Upper lobe of right lung (tissue), 1 donor: Measurements from ENCODE around the gene LTA. TPM values are rescaled to one million over a fixed set of nuclear protein-coding genes. Genes with fewer than 3 reads are reported as not detected.

Source experiments
- ATAC-seq: fragments of 200-7000 bp; cut with Tn5 transposase; one replicate; pipeline ENCODE4 v1.9.1; 2020; ENCODE audit warnings: mild to moderate bottlenecking, moderate library complexity
- DNase-seq: peaks from one replicate; pipeline ENCODE4 v3.0.0-alpha.2; 2020
- H3K27ac ChIP-seq: fragments of 200-600 bp; one replicate; pipeline ENCODE4 v1.8.0; 2022
- H3K27me3 ChIP-seq: fragments of 200-600 bp; one replicate; pipeline ENCODE4 v1.8.0; 2022; ENCODE audit warnings: mild to moderate bottlenecking
- H3K36me3 ChIP-seq: fragments of 200-600 bp; one replicate; pipeline ENCODE4 v1.8.0; 2022
- H3K4me1 ChIP-seq: fragments of 200-600 bp; one replicate; pipeline ENCODE4 v1.8.0; 2022
- H3K4me3 ChIP-seq: fragments of 200-600 bp; one replicate; pipeline ENCODE4 v1.8.0; 2022; ENCODE audit warnings: mild to moderate bottlenecking
- H3K9me3 ChIP-seq: fragments of 200-600 bp; one replicate; pipeline ENCODE4 v1.8.0; 2022
- intact Hi-C: fragments of 100-400 bp; cut with DNase I; formaldehyde crosslinking; loops from one replicate; pipeline ENCODE4 v1.11.0; 2022
- total RNA-seq: library from RNA; stranded (reverse); fragmentation: NEBNext Ultra II Directional; extraction: Animal tissue kit (Norgen Biotek cat#: 25700); gene quantifications from one replicate; pipeline ENCODE4 v1.2.1, GENCODE V29; 2021
- TF ChIP-seq, protein P1 (sequence below): fragments of 200-600 bp; IDR thresholded peaks from one replicate; pipeline ENCODE4 v1.8.0; 2022; ENCODE audit warnings: antibody characterized with exemption
- donor health status: DM: no; HTN: yes; CAD: no; lungs with severe emphysema.

The LTA gene
- total RNA-seq, 1 donor from 2014 or later, result 0.46 TPM

DNA sequence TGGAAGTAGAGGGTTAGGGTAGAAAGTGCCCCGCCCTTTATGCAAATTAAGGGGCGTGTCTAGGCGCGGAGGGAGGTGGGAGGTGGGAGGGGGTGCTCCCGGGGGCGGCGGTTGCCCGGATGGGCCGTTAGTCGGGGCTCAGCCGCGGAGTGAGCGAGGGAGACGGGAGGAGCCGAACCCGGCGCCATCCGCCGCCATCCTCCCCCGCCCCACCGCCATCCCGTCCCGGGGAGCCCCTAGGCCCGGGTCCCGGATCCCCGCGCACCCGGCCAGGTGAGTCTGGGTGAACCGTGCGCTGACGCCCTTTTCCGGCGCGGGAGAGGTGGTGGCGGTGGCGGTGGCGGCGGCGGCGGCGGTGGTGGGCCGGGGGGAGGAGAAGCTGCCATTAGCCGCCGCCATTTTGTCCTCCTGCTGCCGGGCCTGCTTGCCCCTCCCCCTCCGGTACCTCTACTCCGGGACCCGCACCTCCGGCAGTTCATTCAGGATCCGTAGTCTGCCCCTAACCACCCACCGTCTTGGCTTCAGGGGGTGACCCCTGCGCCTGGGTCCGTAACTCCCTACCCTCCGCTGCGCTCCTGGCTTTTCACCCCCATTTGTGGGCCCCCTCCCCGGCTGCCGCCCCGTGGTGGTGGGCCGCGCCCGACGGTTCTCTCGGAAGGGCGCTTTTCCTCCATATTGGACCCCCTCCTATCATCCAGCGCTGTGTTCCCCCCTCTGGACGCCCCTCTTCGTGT lies 48.7 kb downstream of the LTA start, which contains the start of gene PRRC2A:
Gene PRRC2A (plus strand): TSS at position 130 of the 734 bp plus-strand sequence. CDS start 2,075 bp downstream, outside the sequence.
- intact Hi-C loops, result no loop called here
- Histone ChIP-seq H3K27ac (peak within 1 kb of the TSS; percentile 97), H3K9me3 (no peaks in the 10 kb centered on the region), H3K27me3 (no peaks in the 10 kb centered on the region), H3K4me1 (peaks cover 21% of the 10 kb centered on the region), H3K36me3 (peaks cover 26% of the 10 kb centered on the region), H3K4me3 (peak within 1 kb of the TSS; percentile 76)
- ATAC-seq, result peak; percentile 93
- TF ChIP-seq, protein P1, sequence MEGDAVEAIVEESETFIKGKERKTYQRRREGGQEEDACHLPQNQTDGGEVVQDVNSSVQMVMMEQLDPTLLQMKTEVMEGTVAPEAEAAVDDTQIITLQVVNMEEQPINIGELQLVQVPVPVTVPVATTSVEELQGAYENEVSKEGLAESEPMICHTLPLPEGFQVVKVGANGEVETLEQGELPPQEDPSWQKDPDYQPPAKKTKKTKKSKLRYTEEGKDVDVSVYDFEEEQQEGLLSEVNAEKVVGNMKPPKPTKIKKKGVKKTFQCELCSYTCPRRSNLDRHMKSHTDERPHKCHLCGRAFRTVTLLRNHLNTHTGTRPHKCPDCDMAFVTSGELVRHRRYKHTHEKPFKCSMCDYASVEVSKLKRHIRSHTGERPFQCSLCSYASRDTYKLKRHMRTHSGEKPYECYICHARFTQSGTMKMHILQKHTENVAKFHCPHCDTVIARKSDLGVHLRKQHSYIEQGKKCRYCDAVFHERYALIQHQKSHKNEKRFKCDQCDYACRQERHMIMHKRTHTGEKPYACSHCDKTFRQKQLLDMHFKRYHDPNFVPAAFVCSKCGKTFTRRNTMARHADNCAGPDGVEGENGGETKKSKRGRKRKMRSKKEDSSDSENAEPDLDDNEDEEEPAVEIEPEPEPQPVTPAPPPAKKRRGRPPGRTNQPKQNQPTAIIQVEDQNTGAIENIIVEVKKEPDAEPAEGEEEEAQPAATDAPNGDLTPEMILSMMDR, result no peak
- DNase-seq, result peak; percentile 96

DNA sequence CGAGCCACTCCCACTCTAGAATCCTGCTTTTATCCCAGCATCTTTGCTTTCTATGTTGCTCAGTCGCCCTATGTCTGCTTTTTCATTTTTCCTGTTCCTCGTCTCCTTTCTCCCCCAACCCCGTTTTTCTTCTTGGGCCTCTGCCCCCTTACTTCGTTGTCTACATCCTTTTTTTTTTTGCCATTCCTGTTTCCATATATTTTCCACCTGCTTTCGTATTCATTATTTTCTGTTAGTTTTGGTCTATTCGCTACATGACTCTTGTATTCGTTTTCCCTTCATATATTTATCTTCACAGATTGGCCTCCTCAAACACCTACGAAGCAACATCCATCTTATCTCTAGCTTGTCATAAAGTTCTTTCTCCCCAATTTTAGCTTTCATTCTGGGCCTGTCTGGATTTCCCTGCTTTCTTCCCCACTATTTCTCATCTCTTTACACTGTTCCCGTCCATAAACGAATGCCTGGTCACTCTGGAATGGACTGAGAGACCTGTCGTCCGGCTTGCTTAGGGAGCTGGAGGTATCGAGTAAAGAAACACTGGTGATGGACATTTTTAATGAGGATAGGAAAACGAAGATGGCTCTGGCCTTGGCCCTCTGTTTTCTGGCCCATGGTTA lies 49.3 kb downstream of the LTA start:
- H3K36me3 ChIP-seq, result peaks cover 32% of the 10 kb centered on the region
- no peaks in the 10 kb centered on the region for H3K27me3 ChIP-seq
- H3K4me3 ChIP-seq, result peak overlapping the region; percentile 76
- no peak for ATAC-seq
- peak overlapping the region; percentile 97 for H3K27ac ChIP-seq
- intact Hi-C loops, result no loop called here
- no peaks in the 10 kb centered on the region for H3K9me3 ChIP-seq
- H3K4me1 ChIP-seq, result peaks cover 21% of the 10 kb centered on the region
- TF ChIP-seq, protein P1, result no peak
- DNase-seq, result no peak

DNA sequence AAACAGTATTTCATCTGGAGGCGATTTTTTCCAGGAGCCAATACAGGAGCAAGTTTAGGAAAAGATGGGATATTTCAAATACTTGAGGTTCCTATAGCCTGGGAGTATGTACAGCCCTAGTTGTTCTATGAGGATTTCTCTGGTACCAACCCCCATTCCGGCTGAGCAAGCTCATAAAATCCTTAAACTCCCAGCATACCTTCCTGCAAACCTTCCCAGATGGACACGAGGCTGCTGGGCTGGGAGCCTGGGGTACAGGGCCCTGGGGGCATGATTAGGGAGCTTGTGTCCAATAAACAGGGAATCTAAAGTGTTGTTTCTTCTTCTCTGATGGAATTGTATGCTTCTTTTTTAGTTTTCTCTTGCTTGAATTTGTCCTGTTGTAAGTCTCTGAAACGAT lies 49.9 kb downstream of the LTA start:
- ATAC-seq (no peak), DNase-seq (no peak)
- H3K4me1 ChIP-seq, result peaks cover 21% of the 10 kb centered on the region
- peak overlapping the region; percentile 76 for H3K4me3 ChIP-seq
- no peaks in the 10 kb centered on the region for H3K9me3 ChIP-seq
- peaks cover 38% of the 10 kb centered on the region for H3K36me3 ChIP-seq
- TF ChIP-seq, protein P1, result no peak
- H3K27me3 ChIP-seq, result no peaks in the 10 kb centered on the region
- intact Hi-C loops, result no loop called here
- H3K27ac ChIP-seq, result peak overlapping the region; percentile 97

DNA sequence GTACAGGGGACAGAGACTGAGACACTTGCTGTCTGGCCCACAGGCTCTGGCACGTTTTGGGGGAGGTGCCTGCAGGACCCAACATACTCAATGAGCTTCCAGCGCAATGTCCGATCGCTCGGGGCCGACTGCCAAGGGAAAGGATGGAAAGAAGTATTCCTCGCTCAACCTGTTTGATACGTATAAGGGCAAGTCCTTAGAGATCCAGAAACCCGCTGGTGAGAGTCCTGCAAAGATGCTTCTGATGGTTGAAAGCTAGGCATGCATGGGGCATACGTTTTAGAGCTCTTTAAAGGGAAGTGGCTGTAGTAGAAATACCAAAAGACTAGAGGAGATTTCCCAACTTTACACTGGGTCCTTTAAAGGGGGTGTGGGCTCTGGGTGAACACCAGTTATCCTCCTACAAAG lies 50.6 kb downstream of the LTA start:
- peaks cover 21% of the 10 kb centered on the region for H3K4me1 ChIP-seq
- no peaks in the 10 kb centered on the region for H3K27me3 ChIP-seq
- peaks cover 45% of the 10 kb centered on the region for H3K36me3 ChIP-seq
- H3K9me3 ChIP-seq, result no peaks in the 10 kb centered on the region
- peak; percentile 73 for DNase-seq
- TF ChIP-seq, protein P1, result no peak
- H3K27ac ChIP-seq, result no peak overlapping the region
- intact Hi-C loops, result no loop called here
- ATAC-seq, result no peak
- no peak overlapping the region for H3K4me3 ChIP-seq

Other genes starting within 250 kb of the LTA start
- gene HLA-B, start 215.1 kb upstream of the LTA start, total RNA-seq, result 2,632 TPM
- 36.6 TPM for gene MICA, start 168.7 kb upstream of the LTA start, total RNA-seq
- 8.2 TPM for gene MICB, start 74.1 kb upstream of the LTA start, total RNA-seq
- gene MCCD1, start 43.3 kb upstream of the LTA start, total RNA-seq, result not detected
- gene DDX39B, start 30.3 kb upstream of the LTA start, total RNA-seq, result 241 TPM
- gene ATP6V1G2, start 25.7 kb upstream of the LTA start, total RNA-seq, result 0.75 TPM
- gene NFKBIL1, start 24.7 kb upstream of the LTA start, total RNA-seq, result 22.6 TPM
- gene TNF, start 3.3 kb downstream of the LTA start, total RNA-seq, result 2.4 TPM
- 6.2 TPM for gene LTB, start 10.1 kb downstream of the LTA start, total RNA-seq
- 68.1 TPM for gene LST1, start 14.0 kb downstream of the LTA start, total RNA-seq
- 1.8 TPM for gene NCR3, start 20.7 kb downstream of the LTA start, total RNA-seq
- gene AIF1, start 42.9 kb downstream of the LTA start, total RNA-seq, result 55.3 TPM
- 138 TPM for gene PRRC2A, start 48.4 kb downstream of the LTA start, total RNA-seq
- gene BAG6, start 80.4 kb downstream of the LTA start, total RNA-seq, result 238 TPM
- gene APOM, start 83.6 kb downstream of the LTA start, total RNA-seq, result 2.6 TPM
- gene C6orf47, start 88.5 kb downstream of the LTA start, total RNA-seq, result 25.6 TPM
- 13.9 TPM for gene GPANK1, start 92.7 kb downstream of the LTA start, total RNA-seq
- 114 TPM for gene CSNK2B, start 93.8 kb downstream of the LTA start, total RNA-seq
- gene LY6G5B, start 97.7 kb downstream of the LTA start, total RNA-seq, result 12.6 TPM
- gene LY6G5C, start 108.8 kb downstream of the LTA start, total RNA-seq, result 3.4 TPM
- gene ABHD16A, start 131.0 kb downstream of the LTA start, total RNA-seq, result 55.8 TPM
- not detected for gene LY6G6F, start 134.6 kb downstream of the LTA start, total RNA-seq
- gene LY6G6D, start 143.1 kb downstream of the LTA start, total RNA-seq, result not detected
- gene LY6G6C, start 149.5 kb downstream of the LTA start, total RNA-seq, result not detected
- gene MPIG6B, start 151.1 kb downstream of the LTA start, total RNA-seq, result 1.1 TPM
- 71.2 TPM for gene DDAH2, start 157.0 kb downstream of the LTA start, total RNA-seq
- 286 TPM for gene CLIC1, start 164.2 kb downstream of the LTA start, total RNA-seq
- 11.2 TPM for gene MSH5, start 167.7 kb downstream of the LTA start, total RNA-seq
- gene SAPCD1, start 190.4 kb downstream of the LTA start, total RNA-seq, result 2.6 TPM
- 3.4 TPM for gene VWA7, start 205.0 kb downstream of the LTA start, total RNA-seq
- 53.0 TPM for gene VARS1, start 223.5 kb downstream of the LTA start, total RNA-seq
- 30.8 TPM for gene LSM2, start 234.7 kb downstream of the LTA start, total RNA-seq
- gene HSPA1L, start 243.0 kb downstream of the LTA start, total RNA-seq, result 2.0 TPM
- gene HSPA1A, start 243.3 kb downstream of the LTA start, total RNA-seq, result 150 TPM